Eye (tissue), 1 donor: ENCODE measurements around the gene PPP2R5B.

Experiments used
- DNase-seq: peaks from one replicate; pipeline ENCODE4 v3.0.0-alpha.2; 2015

The PPP2R5B gene

GRCh38 chr11:64888729-64889511 lies 35.6 kb upstream of the PPP2R5B start:
- DNase-seq: no peak

- no peak for DNase-seq
These were observed 34.0 kb upstream of the PPP2R5B start for GRCh38 chr11:64890522-64890939.

GRCh38 chr11:64891215-64891848 lies 33.2 kb upstream of the PPP2R5B start:
- no peak for DNase-seq

GRCh38 chr11:64891880-64892279 lies 32.6 kb upstream of the PPP2R5B start:
- peak; percentile 22 for DNase-seq

GRCh38 chr11:64892411-64892831 lies 32.1 kb upstream of the PPP2R5B start:
- DNase-seq: no peak

- no peak for DNase-seq
These were observed 31.7 kb upstream of the PPP2R5B start for GRCh38 chr11:64892838-64893193.

GRCh38 chr11:64893194-64894069 lies 31.1 kb upstream of the PPP2R5B start:
- no peak for DNase-seq

GRCh38 chr11:64894070-64894811 lies 30.2 kb upstream of the PPP2R5B start:
- DNase-seq: peak; percentile 83

- no peak for DNase-seq
These were observed 29.6 kb upstream of the PPP2R5B start for GRCh38 chr11:64894812-64895452.

- DNase-seq: no peak
These were observed 28.0 kb upstream of the PPP2R5B start for GRCh38 chr11:64896448-64897022.

- DNase-seq: no peak
These were observed 27.0 kb upstream of the PPP2R5B start for GRCh38 chr11:64897381-64898075.

GRCh38 chr11:64898076-64898445 lies 26.4 kb upstream of the PPP2R5B start:
- DNase-seq: no peak

- no peak for DNase-seq
These were observed 25.9 kb upstream of the PPP2R5B start for GRCh38 chr11:64898541-64898940.

- no peak for DNase-seq
These were observed 24.2 kb upstream of the PPP2R5B start for GRCh38 chr11:64900263-64900678.

GRCh38 chr11:64900774-64901173 lies 23.7 kb upstream of the PPP2R5B start:
- no peak for DNase-seq

GRCh38 chr11:64902102-64902900 lies 22.2 kb upstream of the PPP2R5B start:
- no peak for DNase-seq

GRCh38 chr11:64903291-64903833 lies 21.1 kb upstream of the PPP2R5B start:
- no peak for DNase-seq

- no peak for DNase-seq
These were observed 18.8 kb upstream of the PPP2R5B start for GRCh38 chr11:64905516-64906313.

GRCh38 chr11:64906314-64906635 lies 18.2 kb upstream of the PPP2R5B start:
- no peak for DNase-seq
